ELF-1 (cell line): ENCODE measurements around the gene HPCAL1.

Experiments used
- DNase-seq: peaks from one replicate; pipeline ENCODE4 v3.0.0-alpha.2; 2016; ENCODE audit warnings: low read depth, low spot score

The HPCAL1 gene

DNA sequence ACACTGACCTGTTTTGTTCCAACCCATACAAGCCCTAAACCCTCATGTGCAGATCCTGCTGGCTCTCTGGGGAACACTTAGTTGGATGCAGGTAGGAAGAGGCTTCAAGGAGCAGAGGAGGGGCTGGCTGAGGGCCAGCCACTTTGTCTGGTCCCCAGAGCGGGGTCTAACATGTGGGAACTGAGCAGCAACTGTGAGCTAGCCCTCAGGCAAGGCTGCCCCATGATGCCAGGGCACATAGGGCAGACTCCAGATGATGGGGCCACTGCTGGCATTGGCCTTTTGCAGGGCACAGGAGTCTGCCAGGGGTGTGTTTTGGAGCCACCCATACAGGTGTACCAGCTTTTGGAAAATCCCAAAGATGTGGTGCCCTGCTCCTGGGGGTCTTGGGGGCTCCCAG is 67.7 kb downstream of the HPCAL1 start:
- no peak for DNase-seq

GRCh38 chr2:10370895-10371294 is 68.2 kb downstream of the HPCAL1 start:
- DNase-seq, result no peak

DNA sequence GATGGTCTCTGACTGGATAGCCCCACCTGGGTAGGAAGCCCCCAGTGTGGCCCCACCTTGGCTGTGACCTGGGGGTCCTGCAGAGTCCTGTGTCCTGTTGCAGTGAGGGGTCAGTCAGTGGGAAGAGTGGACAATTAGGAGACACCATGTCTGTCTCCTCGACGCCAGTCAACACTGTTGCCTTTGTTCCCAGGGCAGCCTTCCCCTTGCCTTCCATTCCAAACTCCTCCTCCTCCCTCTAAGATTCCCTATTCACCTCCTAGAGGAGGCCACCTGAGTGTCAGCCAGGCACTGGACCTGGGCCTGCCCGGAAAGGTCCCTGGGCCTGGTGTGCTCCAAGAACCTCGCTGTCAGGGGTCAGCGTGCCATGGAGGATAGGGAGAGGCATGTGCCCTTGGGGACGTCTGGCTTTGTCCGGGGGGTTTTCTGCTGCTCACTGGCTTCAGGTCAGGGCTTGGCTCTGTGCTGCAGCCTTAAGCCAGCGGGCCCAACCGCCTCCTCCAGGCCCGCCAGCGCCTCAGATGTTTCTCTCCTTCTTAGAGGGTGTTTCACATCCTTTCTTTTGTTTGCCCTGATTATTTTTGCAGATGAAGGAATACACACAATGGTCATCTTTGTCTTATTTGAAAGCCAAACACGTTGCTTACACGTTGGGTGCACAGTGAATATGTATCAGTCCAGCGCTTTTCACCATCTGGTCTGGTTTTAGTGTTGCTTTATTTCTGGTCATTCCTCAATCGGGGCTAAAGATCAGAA is 68.9 kb downstream of the HPCAL1 start:
- DNase-seq, result no peak

- no peak for DNase-seq
These were observed 69.6 kb downstream of the HPCAL1 start for GRCh38 chr2:10372203-10372861.

- no peak for DNase-seq
These were observed 70.1 kb downstream of the HPCAL1 start for GRCh38 chr2:10372862-10373240.

- no peak for DNase-seq
These were observed 71.2 kb downstream of the HPCAL1 start for GRCh38 chr2:10373931-10374330.

DNA sequence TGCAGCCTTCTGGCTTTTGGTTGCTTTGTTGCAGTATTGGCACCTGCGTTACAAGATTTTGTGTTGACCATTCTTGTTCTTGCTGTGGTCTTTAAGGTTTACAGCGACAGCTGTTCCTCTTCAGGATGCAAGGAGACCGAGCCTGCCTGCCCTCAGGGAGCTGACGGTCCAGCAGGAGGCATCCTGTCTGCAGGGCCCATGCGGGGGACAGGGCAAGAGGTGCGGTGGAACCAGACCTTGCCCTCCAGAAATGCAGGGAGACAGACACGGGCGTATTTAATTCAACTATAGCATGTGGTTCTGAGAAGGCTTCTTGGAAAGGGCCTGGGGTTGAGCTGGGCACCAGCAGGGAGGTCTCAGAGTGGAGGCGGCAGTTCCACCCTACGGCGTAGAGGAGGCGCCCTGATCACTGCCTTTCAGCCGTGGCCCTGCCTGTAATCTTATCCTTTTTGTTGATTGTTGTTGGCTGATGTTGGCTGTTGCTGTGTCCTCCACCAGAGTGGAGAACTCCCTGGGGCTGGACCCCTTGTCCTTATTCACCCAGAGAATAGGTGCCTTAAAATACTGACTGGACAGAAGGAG is 71.7 kb downstream of the HPCAL1 start:
- DNase-seq, result peak; percentile 51

GRCh38 chr2:10375570-10376281 is 73.0 kb downstream of the HPCAL1 start:
- DNase-seq, result no peak

GRCh38 chr2:10377052-10377746 is 74.5 kb downstream of the HPCAL1 start:
- DNase-seq, result no peak

DNA sequence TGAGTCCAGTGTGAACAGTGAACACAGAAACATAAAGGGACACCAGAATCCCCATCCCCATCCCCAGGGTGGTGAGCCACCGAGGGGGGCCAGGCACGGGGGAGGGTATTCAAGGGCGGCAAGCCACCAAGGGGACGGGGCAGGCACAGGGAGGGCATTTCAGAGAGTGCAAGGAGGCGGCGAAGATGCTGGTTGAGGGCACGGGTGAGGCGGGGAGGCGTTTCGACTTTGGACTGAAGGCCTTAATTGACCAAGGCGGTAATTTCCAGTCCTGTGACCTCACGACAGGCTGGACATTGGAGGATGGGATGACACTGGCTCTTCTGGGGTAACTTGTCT is 75.0 kb downstream of the HPCAL1 start:
- no peak for DNase-seq

DNA sequence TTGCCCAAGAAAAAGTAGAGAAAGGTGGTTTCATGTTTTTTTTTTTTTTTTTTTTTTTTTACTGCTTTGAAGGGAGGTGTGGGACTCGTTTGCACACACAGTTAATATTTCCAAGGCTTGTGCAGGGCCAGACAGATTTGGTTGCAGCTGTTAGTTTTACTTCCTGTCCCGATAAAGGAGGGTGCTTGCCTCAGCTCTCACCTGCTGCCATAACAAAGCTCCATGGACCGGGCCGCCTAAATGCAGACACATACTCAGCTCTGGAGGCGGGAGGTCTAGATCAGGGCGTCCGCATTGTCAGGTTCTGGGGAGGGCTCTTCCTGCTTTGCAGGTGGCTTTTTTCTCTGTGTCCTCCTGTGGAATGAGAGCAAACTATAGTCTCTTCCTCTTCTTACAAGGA is 75.5 kb downstream of the HPCAL1 start:
- DNase-seq, result no peak

- no peak for DNase-seq
These were observed 77.6 kb downstream of the HPCAL1 start for GRCh38 chr2:10380048-10380926.

DNA sequence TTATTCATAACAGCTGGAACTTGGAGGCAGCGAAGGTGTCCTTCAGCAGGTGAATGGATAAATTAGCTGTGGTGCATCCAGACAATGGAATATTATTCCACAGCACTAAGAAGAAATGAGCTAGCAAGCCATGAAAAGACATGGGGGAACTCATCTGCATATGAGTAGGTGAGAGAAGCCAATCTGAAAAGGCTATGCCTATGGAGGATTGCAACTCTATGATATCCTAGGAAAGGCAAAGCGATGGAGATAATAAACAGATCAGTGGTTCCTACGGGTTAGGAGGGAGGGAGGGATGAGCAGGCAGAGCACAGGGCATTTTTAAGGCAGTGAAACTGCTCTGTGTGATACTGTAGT is 79.3 kb downstream of the HPCAL1 start:
- no peak for DNase-seq

- peak; percentile 77 for DNase-seq
These were observed 79.8 kb downstream of the HPCAL1 start for GRCh38 chr2:10382354-10383061.

DNA sequence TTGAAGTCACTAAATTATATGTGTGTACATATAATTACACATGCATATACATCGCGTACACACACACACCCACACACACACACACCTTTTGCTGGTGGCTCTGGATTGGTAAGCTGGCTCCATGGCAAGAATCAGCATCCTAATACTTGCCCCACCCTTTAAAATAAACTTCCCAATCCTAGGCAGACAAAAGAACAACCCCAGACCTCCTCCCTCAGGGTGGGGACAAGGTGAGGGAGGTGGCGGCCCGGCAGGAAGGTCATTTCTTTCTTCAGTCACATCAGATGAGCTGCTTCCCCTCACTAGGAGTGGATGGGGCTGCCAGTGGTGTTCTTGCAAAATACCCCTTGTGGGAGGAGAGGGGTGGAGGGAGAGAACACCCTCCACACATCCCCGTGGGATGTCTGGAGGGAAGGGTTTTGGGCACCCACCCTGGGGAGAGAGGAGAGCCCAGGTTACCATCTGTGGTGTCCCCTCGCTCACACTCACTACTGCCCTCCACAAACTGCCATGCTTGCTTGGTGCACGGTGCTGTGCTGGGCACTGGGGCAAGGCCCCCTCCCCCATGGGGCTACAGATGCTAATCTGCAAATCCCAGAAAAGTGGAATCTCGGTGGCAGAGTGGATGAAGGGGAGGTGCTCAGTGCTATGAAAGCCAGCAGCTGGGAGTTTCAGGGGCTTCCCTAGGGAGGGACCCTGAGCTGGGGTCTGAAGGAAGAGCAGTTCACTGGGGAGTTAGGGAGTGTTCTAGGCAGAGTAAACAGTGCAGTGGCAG is 81.4 kb downstream of the HPCAL1 start:
- no peak for DNase-seq

DNA sequence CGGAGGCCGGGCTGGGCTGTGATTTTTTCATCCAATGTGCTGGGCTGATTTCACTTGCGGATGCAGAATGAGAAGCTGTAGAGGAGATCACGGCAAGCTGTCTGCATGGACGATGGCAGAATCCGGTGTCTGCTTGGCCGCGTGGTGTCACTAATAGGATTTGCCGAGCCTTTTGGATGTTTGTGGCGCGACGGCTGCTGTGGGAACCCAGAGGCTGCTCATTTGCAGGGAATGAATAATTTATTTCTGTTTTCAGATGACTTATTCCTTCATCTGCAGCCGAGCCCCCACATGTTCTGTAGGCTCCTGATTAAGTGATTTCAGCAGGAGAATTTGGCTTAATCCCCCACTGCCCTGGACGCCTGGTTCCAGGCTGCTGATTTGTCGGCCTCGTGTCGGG is 82.8 kb downstream of the HPCAL1 start:
- no peak for DNase-seq

DNA sequence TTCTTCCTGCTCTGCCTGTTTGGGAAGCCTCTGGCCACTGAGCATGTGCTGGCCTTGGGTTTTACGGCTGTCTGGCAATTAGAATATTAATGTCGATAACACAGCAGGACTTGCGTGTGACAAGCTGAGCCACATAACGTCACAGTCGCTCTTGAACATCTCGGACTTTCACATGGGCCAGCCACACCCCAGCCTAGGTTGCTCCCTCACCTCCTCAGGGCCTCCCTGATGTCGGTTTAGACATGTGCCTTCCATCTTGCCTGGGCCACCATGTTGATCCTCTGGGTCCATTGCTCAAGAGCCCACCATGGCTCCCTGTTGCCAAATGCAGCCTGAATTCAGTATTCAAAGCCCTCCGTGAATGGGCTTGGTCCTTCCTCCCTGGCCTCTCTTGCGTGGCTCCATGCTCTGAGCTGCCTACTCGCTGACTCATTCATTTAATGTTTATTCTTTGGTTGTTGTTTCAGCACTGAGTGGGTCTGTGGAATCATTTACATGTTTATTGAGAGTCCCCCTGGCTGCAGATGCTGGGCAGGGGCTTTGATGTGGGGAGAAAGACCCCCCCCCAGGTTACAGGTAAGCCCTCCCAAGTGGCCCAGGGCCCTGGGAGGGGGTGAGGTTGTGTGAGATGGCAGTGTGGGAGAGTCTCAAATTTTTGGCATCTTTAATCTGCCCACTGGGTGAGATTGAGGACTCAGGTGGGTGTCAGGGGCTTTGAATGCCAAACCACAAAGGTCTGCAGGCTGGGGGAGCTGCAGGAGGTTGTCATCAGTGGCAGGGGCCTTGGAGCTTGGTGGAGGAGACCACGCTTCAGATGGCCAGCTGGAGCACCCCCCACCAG is 83.4 kb downstream of the HPCAL1 start:
- no peak for DNase-seq

DNA sequence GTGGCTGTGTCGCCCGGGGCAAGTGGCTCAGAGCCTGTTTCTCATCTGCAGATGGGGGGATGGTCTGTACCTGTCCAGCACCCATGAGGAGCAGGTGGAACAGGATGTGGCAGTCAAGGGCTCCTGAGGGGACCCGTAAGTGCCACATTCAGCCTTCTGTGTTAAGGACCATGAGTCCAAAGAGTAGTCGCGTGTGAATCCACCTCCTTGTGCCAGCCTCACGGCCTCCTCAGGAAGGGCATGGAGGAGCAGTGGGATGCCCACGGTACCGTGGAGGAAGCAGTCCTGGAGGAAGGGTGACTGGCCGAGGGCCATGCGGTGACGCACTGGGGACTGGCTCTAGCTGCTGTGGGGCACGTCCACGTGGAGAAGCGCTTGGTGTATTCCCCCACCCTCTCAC is 84.3 kb downstream of the HPCAL1 start:
- DNase-seq, result no peak
